ENCODE data around the gene GPR162. TPM values are rescaled to one million over a fixed set of nuclear protein-coding genes. Genes with fewer than 3 reads are reported as not detected.
A peak's percentile ranks its signal among the peaks of the same experiment; 100 is the strongest.

The GPR162 gene
- polyA plus RNA-seq, 2 of the 4 experiments (the other 2 are of a cell fraction): 1.7 to 1.8 TPM

- POLR2A ChIA-PET: interaction anchor here (0.9 to 6.0 kb wide), 3 partner anchors 21 to 90 kb away, joined by 3 to 105 read pairs (median 30); partner anchors contain the start of genes C12orf57 and RNU7-1
- ATAC-seq: peak; percentile 26 to 59
- H3K4me1 ChIP-seq: peaks cover 50% of the 10 kb centered on the region
- FAIRE-seq: no peak
- 42% methylated on average over 8 of the region's 12 CpGs for WGBS (ENCODE audit: missing lambda C conversion rate)
- peak overlapping the region; percentile 100 for H3K4me2 ChIP-seq
- TF ChIP-seq ESRRA (IDR thresholded peaks at IDR 0.05; ENCODE audit: borderline replicate concordance, low read length) (no peak), POLR2A (IDR thresholded peaks at IDR 0.05; ENCODE audit: low read length) (peak; percentile 65), TFCP2L1 (CRISPR knock-in tag; IDR thresholded peaks at IDR 0.05) (no peak), BCL3 (IDR thresholded peaks at IDR 0.05) (peak; percentile 30; the same call in 1 of the 3 replicates), FOSL2 (IDR thresholded peaks at IDR 0.05) (no peak), FOSL2 (CRISPR knock-in tag; IDR thresholded peaks at IDR 0.05) (no peak), RAD21 (conservative IDR thresholded peaks at IDR 0.05 in 1 of 2, IDR thresholded peaks at IDR 0.05 in 1 of 2) (no peak), RCOR1 (IDR thresholded peaks at IDR 0.05; ENCODE audit: low read depth, low read length) (no peak), RNF2 (IDR thresholded peaks at IDR 0.05; ENCODE audit: borderline replicate concordance, low read depth) (no peak), JUN (IDR thresholded peaks at IDR 0.05) (peak; percentile 58 to 62; a peak in 3 of 5 replicates), EP300 (IDR thresholded peaks at IDR 0.05) (no peak), CHD2 (IDR thresholded peaks at IDR 0.05; ENCODE audit: low read length, partially characterized antibody) (no peak), ZSCAN20 (CRISPR knock-in tag; IDR thresholded peaks at IDR 0.05) (no peak), CBX2 (IDR thresholded peaks at IDR 0.05; ENCODE audit: borderline replicate concordance, low read depth) (no peak), ELK1 (IDR thresholded peaks at IDR 0.05; ENCODE audit: low read depth, low read length) (no peak), TP53 (CRISPR knock-in tag; IDR thresholded peaks at IDR 0.05) (no peak), CBX8 (IDR thresholded peaks at IDR 0.05) (no peak), PHF8 (IDR thresholded peaks at IDR 0.05; ENCODE audit: borderline replicate concordance, low read depth) (no peak), FOXS1 (CRISPR knock-in tag; IDR thresholded peaks at IDR 0.05) (no peak), REST (IDR thresholded peaks at IDR 0.05) (no peak), HEYL (CRISPR knock-in tag; IDR thresholded peaks at IDR 0.05) (no peak), ZC3H11A (IDR thresholded peaks at IDR 0.05) (no peak), GATA3 (IDR thresholded peaks at IDR 0.05; ENCODE audit: borderline replicate concordance) (peak; percentile 40), RARB (CRISPR knock-in tag; IDR thresholded peaks at IDR 0.05) (no peak), POLR2AphosphoS2 (conservative IDR thresholded peaks at IDR 0.05; ENCODE audit: low read length) (peak; percentile 79), MAX (IDR thresholded peaks at IDR 0.05) (peak; percentile 35; the same call in 1 of the 2 replicates), ZFP36 (IDR thresholded peaks at IDR 0.05; ENCODE audit: borderline replicate concordance, partially characterized antibody) (no peak), PBX3 (IDR thresholded peaks at IDR 0.05) (peak; percentile 88)
- no peaks in the 10 kb centered on the region for H3K9me3 ChIP-seq
- DNase-seq (ENCODE audit: low read depth in 1 of 2, low spot score in 1 of 2): peak; percentile 76 to 82
- CTCF ChIA-PET: interaction anchor here (0.5 to 17.9 kb wide), 21 partner anchors 8 to 416 kb away, joined by 3 to 399 read pairs (median 15); partner anchors contain the start of genes ATN1, C12orf57, CDCA3 and ENO2
- H3K27ac ChIP-seq: peak overlapping the region; percentile 93 to 94
- peak overlapping the region; percentile 77 for H3K4me3 ChIP-seq
Measured at GRCh38 chr12:6871052-6871957, 49.7 kb downstream of the GPR162 start.
